ENCODE data around the gene ALPI.
A peak's percentile ranks its signal among the peaks of the same experiment; 100 is the strongest.
"Not testable (repeated sequence)": the region's sequence is repeated elsewhere in the genome, so short reads cannot be mapped to it uniquely, and the experiment has no call there.

ALPI gene

DNA sequence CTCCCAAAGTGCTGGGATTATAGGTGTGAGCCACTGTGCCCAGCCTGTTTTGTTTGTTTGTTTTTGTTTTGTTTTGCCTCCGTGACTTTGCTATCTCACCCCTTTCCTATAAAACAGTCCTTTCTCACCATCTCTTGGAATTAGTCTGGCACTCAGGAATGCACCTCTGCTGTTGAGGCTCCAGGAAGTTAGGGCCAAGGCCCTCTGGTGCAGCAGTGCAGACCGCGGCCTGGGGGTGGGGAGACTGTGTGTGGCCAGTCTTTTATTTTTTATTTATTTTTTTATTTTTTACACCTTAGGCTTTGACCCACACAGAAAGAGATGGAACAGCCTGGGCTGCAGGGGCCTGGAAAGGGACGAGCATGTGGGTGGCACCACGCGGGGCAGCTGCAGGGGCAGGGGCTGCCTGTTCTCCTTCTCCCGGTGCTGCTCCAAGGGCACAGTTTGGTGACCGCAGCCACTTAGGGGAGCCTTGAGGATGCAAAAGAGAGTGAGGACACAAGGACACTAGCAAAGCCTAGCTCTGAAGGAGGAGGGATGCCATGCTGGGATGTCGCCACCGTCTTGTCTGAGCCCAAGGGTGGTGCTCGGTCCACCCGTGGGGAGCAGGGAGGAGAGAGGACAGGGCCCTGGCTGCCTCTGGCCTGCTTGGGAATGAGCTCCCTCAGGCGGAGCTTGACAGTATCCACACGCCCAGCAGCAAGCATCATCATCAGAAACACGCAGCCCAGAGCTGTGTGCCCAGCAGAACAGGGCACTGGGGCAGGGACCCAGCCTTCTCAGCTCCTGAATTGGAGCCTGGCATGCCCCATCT lies 19.4 kb upstream of the ALPI start:
- in situ Hi-C loops (cut with HindIII; ENCODE audit: low sequenced_read_pairs), result no loop called here
- no peak for TF ChIP-seq CTCF (IDR thresholded peaks at IDR 0.05; ENCODE audit: low read depth, low read length)
- H3K4me3 ChIP-seq (ENCODE audit: low read depth, low read length), result no peak overlapping the region
- no peak for DNase-seq (ENCODE audit: low read depth, low spot score)

GRCh38 chr2:232437195-232437571 lies 18.8 kb upstream of the ALPI start:
- no peak overlapping the region for H3K4me3 ChIP-seq (ENCODE audit: low read depth, low read length)
- in situ Hi-C loops (cut with HindIII; ENCODE audit: low sequenced_read_pairs), result no loop called here
- TF ChIP-seq CTCF (IDR thresholded peaks at IDR 0.05; ENCODE audit: low read depth, low read length), result no peak
- no peak for DNase-seq (ENCODE audit: low read depth, low spot score)

DNA sequence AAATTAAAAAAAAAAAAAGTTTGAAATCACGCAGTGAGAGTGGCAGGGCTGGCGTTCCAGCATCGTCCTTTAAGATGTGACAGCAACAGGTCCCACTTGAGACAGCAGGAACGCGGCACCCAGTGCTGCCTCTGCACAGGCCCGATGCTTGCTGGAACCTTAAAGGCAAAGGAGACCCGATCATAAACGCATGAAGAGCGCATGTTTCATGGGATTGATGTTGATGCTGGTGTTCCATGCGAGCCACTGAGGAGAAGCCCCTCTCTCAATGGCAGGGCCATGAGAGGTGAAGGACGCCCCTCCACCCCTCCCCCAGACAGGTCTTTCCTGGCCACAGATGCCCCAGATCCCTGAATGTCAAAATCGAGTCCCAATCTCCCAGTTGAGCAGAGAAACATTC lies 17.9 kb upstream of the ALPI start:
- H3K4me3 ChIP-seq (ENCODE audit: low read depth, low read length), result no peak overlapping the region
- no peak for TF ChIP-seq CTCF (IDR thresholded peaks at IDR 0.05; ENCODE audit: low read depth, low read length)
- DNase-seq (ENCODE audit: low read depth, low spot score), result no peak
- in situ Hi-C loops (cut with HindIII; ENCODE audit: low sequenced_read_pairs), result no loop called here

GRCh38 chr2:232438951-232439757 lies 16.8 kb upstream of the ALPI start:
- peak; percentile 38 for TF ChIP-seq CTCF (IDR thresholded peaks at IDR 0.05; ENCODE audit: low read depth, low read length)
- in situ Hi-C loops (cut with HindIII; ENCODE audit: low sequenced_read_pairs), result no loop called here
- DNase-seq (ENCODE audit: low read depth, low spot score), result no peak
- no peak overlapping the region for H3K4me3 ChIP-seq (ENCODE audit: low read depth, low read length)

- H3K4me3 ChIP-seq (ENCODE audit: low read depth, low read length), result no peak overlapping the region
- no peak for DNase-seq (ENCODE audit: low read depth, low spot score)
- in situ Hi-C loops (cut with HindIII; ENCODE audit: low sequenced_read_pairs), result no loop called here
- peak; percentile 13 for TF ChIP-seq CTCF (IDR thresholded peaks at IDR 0.05; ENCODE audit: low read depth, low read length)
These were observed 16.2 kb upstream of the ALPI start for GRCh38 chr2:232439758-232440135.

GRCh38 chr2:232440220-232441018 lies 15.5 kb upstream of the ALPI start:
- peak; percentile 47 for DNase-seq (ENCODE audit: low read depth, low spot score)
- H3K4me3 ChIP-seq (ENCODE audit: low read depth, low read length); in situ Hi-C loops (cut with HindIII; ENCODE audit: low sequenced_read_pairs): not testable (repeated sequence)
- TF ChIP-seq CTCF (IDR thresholded peaks at IDR 0.05; ENCODE audit: low read depth, low read length), result peak; percentile 88
